Activated CD8-positive, alpha-beta memory T cell treated with anti-CD3 and anti-CD28 coated beads, Interleukin-2, amount 50 U/mL, for 4 hours (primary cell): Measurements from ENCODE around the gene OR51B6.

Source experiments
- DNase-seq: peaks from one replicate; pipeline ENCODE4 v3.0.0-alpha.2; 2020

OR51B6 gene

DNA sequence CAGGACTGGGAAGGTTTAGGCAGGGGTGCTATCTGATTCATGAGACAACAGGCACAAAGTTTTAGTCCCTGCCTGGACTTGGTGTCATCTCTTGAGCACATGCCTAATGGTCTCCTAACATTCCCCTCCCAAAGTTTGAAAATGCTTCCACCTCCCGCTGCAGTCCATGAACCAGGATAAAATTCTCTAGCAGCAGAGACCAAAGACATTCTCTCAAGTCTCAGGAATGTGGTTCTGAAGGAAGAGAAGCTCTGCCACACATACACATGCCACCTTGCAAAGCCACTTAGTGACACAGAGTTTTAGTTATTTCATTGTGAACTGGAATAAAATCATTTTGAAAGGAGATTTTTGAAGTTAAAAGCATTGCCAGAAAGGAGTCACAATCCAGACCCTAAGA lies 15.5 kb downstream of the OR51B6 start:
- DNase-seq: no peak

DNA sequence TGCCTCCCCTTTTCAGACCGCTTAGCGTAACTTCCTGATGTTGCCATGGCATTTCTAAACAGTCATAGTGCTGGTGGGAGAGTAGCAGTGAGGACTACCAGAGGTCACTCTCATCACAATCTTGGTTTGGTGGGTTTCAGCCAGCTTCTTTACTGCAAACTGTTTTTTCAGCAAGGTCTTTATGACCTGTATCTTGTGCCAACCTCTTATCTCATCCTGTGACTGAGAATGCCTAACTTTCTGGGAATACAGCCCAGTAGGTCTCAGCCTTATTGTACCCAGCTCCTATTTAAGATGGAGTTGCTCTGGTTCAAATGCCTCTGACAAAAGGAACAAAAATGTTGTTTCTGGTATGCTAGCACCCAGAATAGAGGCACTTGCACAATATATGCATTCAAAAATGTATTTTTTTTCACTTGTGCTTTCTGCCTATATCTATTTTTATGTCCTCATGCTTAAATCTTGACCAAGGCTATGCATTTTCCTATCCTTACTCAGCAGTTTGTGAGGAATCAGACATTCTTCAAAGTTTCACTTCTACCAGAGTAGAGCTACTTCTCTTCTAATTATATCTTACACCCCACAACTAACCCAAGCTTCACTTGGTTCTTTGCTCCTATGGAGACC lies 16.3 kb downstream of the OR51B6 start:
- DNase-seq: no peak

DNA sequence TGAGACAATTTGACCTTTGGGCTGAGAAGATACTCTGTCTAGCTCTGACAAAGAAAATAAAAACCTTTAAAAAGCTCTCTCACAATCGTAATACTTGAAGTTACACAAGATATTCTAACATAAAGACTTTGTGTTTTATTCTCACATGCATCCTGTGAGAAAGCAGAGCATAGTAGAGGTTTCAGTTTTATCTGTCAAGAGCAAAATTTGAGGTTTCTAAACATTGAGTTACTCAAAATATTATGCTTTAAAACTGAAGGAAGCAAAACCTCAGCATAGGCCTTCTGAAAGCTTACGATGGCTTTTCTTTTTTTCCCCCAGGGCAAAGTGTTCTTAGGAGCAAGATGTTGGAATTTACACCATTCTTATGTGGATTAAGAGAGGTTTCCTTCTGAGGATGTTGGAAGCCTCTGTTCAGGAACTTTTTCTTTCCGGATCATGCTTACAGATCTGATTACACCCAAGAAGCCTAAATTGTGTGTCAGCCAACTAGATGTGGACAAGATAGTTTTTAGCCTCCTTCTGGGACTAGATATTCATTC lies 17.3 kb downstream of the OR51B6 start:
- no peak for DNase-seq

DNA sequence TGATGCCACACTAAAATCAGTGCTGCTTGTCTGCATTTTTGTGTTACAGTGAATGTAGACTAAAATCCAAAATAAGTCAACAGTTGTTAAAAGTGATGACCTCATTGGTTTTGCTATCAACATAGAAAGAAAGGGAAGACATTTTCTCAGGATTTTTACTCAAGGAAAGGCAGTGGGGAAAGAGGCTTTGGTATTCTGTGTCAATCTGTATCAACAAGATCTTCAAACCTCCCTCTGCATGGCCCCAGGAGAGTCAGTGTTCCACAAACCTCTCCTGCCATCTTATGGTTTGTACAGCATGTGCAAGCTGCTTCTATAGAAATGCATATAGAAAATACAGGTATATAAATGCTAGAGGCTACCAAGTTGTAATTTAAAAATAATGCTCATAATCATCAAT lies 18.5 kb downstream of the OR51B6 start:
- DNase-seq: no peak

DNA sequence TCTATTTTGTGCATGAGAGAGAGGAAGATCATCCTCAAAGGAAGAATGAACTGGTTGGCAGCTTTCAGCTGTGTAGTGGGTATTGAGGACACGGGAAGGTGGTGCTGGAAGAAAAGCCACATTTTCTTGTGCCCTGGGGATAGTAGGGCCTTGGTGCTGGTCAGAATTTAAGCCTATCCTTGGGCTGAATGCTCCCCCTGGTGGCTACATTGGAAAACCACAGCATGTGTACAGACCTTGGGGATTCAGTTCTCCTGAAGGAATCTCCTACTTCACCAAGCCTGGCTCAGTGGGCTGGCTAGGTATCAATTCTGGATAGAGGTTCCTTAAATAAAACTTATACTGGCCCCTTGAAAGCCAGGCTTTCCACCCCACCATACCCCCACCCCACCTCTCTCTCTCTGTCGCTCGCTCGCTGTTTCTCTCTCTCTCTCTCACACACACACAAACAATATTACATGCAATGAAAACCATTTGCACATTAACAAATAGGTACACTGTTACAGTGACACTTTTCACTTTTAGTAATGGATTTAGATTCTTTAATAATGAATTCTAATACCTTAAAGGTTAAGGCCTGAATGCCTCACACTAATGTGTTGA lies 29.5 kb downstream of the OR51B6 start:
- no peak for DNase-seq

DNA sequence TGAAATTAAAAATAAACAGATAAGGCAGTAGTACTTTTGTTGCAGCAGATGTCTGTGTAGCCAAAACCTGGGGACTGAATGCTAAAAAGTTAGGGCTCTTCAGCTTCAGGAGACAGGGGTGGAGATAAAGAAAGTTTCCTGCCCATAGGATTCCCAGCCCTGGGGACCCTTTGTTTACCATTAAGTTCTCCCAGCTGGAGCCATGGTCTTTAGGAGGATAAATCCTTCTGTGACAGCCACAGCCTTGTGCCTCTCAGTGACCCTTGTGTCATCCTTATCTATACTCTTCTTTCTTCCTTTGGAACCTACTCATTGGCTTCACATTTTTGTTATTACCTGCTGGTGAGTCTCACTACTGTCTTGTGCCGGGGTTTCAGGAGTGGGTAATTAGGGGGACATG lies 32.3 kb downstream of the OR51B6 start, which contains the start of gene OR51M1:
Gene OR51M1, plus strand, starts transcription at position 237 of the 400 bp plus-strand sequence. CDS start 5,587 bp downstream, outside the sequence.
- DNase-seq: no peak

DNA sequence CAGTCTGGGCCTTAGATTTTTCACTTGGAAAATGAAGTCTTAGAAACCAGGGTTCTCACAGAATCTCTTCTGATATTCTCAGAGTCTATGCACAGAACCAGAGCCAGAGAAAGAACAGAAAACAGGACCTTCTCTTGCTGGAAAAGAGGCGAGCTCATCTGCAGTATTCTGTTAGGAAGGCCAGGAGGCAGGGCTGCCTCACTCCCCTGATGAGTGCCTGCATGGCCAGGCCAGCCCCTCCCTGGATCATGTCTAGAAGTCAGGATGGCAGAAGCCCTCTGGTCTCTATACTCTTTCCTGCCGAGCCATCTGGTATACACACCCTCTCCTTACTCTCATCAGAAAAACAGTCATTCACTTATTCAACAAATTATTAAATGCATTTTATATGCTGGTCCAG lies 33.0 kb downstream of the OR51B6 start:
- DNase-seq: no peak

DNA sequence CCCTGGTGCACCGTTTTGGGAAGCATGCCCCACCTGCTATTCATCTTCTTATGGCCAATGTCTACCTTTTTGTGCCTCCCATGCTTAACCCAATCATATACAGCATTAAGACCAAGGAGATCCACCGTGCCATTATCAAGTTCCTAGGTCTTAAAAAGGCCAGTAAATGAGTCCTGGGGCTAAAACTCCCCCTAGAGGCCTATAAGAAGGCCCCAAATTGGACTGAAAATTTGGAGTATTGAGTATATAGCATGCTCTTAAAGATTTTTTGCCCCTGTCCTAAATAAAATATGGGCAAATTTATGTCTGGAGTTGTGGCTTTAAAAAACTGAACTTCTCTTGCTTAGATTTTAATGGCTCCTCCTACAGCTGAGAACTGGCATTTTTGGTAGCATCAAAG lies 38.9 kb downstream of the OR51B6 start:
- DNase-seq: no peak

DNA sequence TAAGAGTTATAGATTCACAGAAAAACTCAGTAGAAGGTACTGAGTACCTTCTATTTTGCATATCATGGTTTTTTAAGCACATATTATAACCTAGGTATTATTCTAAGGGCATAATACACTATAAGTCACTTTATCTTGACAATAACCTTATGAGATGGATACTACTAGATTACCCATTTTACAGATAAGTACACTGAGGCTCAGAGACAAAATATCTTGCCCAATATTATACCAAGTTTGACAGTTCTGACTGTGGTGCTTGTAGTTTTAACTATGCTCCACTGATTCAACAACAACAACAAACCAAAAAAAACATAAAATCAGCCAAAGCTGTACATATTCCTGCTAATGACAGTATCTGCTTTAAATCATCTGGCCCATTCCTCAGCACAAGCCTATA lies 42.8 kb downstream of the OR51B6 start:
- no peak for DNase-seq

DNA sequence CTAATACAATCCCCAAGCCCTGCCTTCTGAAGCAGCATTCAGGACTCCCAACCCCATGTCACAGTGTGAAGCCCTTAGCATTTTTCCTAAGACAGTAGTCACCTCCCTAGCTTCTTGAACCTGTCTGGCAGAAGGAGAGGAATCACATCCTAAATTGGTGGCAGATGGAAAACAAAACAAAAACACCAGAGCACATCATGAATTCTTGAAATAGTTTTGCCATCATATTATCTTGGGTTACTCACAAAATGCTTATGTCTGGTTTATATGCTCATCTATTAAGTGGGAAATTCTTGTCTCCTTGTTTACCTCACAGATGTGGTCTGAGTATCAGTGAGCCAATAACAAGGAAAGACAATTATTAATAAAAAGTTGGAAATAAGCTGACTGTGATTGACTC lies 47.6 kb downstream of the OR51B6 start:
- DNase-seq: no peak
